Common myeloid progenitor, CD34-positive (primary cell): Measurements from ENCODE around the gene CDH1.

Experiments used
- CTCF ChIA-PET: fragments of 350-600 bp; sonication (Branson Sonifier 250); formaldehyde crosslinking; loops from one replicate; lab custom pipeline; 2021; ENCODE audit warnings: antibody characterized with exemption; lab: Charles Lee
- POLR2A ChIA-PET: fragments of 350-600 bp; sonication (Branson Sonifier 250); formaldehyde crosslinking; loops from one replicate; lab custom pipeline; 2021; ENCODE audit warnings: antibody characterized with exemption; lab: Charles Lee
- DNase-seq, 3 donors: peaks; one replicate each; pipeline versions ENCODE4 v3.0.0 to v3.0.0-alpha.2; 2013
- H3K27ac ChIP-seq, 2 experiments: 1 replicate in 1 of 2; 2 replicates in 1 of 2; pipeline ENCODE4 v1.7.0; 2013; ENCODE audit warnings: inconsistent platforms in 2 of 2, low read length in 2 of 2, mild to moderate bottlenecking in 2 of 2, low read depth in 1 of 2, moderate library complexity in 1 of 2; ENCODE audit not compliant: severe bottlenecking in 2 of 2, insufficient read depth in 1 of 2, poor library complexity in 1 of 2
- H3K27me3 ChIP-seq, 5 experiments: replicated peaks in 2 of 5; 1 replicate in 3 of 5; 2 replicates in 2 of 5; pipeline versions ENCODE4 v1.6.1 to v1.7.0; 2013; ENCODE audit warnings: low read length in 4 of 5, mild to moderate bottlenecking in 2 of 5, moderate library complexity in 2 of 5, inconsistent platforms in 1 of 5; ENCODE audit not compliant: insufficient read depth in 5 of 5, control insufficient read depth in 4 of 5
- H3K36me3 ChIP-seq, 4 experiments: 1 replicate in 2 of 4; 2 replicates in 2 of 4; pipeline versions ENCODE4 v1.6.1 to v1.7.0; 2013; ENCODE audit warnings: low read length in 3 of 4, control low read depth in 1 of 4, mild to moderate bottlenecking in 1 of 4; ENCODE audit not compliant: control insufficient read depth in 4 of 4, insufficient read depth in 4 of 4
- H3K4me1 ChIP-seq, 4 experiments: 1 replicate in 3 of 4; 2 replicates in 1 of 4; pipeline versions ENCODE4 v1.6.1 to v1.7.1; 2013; ENCODE audit warnings: low read length in 3 of 4, mild to moderate bottlenecking in 3 of 4, control low read depth in 1 of 4, inconsistent platforms in 1 of 4, moderate library complexity in 1 of 4; ENCODE audit not compliant: control insufficient read depth in 4 of 4, insufficient read depth in 4 of 4; ENCODE audit errors: control extremely low read depth in 1 of 4
- H3K4me3 ChIP-seq, 7 experiments: 1 replicate in 4 of 7; 2 replicates in 3 of 7; pipeline versions ENCODE4 v1.5.1 to v1.7.0; 2013; ENCODE audit warnings: mild to moderate bottlenecking in 7 of 7, low read length in 6 of 7, moderate library complexity in 6 of 7, inconsistent platforms in 2 of 7, low read depth in 2 of 7, control low read depth in 1 of 7; ENCODE audit not compliant: insufficient read depth in 4 of 7, control insufficient read depth in 1 of 7; ENCODE audit errors: extremely low read depth in 1 of 7
- H3K9me3 ChIP-seq, 5 experiments: 1 replicate in 4 of 5; 2 replicates in 1 of 5; pipeline versions ENCODE4 v1.6.1 to v1.7.1; 2013; ENCODE audit warnings: low read length in 4 of 5, mild to moderate bottlenecking in 2 of 5, inconsistent platforms in 1 of 5, low read depth in 1 of 5, moderate library complexity in 1 of 5; ENCODE audit not compliant: control insufficient read depth in 4 of 5, insufficient read depth in 2 of 5; ENCODE audit errors: control extremely low read depth in 1 of 5
- WGBS: methylation state at CpG from one replicate; pipeline ENCODE4 v1.1.5; 2013; ENCODE audit not compliant: insufficient coverage; 5-methylcytosine and 5-hydroxymethylcytosine counted together

The CDH1 gene

GRCh38 chr16:68793401-68793857, 56.3 kb downstream of the CDH1 start:
- no peaks in the 10 kb centered on the region for H3K27me3 ChIP-seq
- H3K36me3 ChIP-seq = no peaks in the 10 kb centered on the region
- peak in 1 of 3 donors; percentile 26 for DNase-seq
- H3K9me3 ChIP-seq = no peaks in the 10 kb centered on the region
- H3K4me3 ChIP-seq = no peak overlapping the region
- H3K4me1 ChIP-seq = peaks cover 0 to 16% (median 7%) of the 10 kb centered on the region in 4 experiments
- H3K27ac ChIP-seq = no peak overlapping the region
- WGBS = 96% methylated on average over 8 of the region's 8 CpGs
- ChIA-PET CTCF (interaction anchor here (1.9 kb wide), 1 partner anchor 43 kb away, joined by 4 read pairs; no protein-coding TSS in a partner anchor), POLR2A (no interaction called here)

GRCh38 chr16:68798398-68798797, 61.3 kb downstream of the CDH1 start:
- Histone ChIP-seq H3K36me3 (no peaks in the 10 kb centered on the region), H3K27ac (no peak overlapping the region), H3K4me1 (peaks cover 0 to under 1% (median 0%) of the 10 kb centered on the region in 4 experiments), H3K4me3 (no peak overlapping the region), H3K27me3 (peaks cover 0 to 2% (median 0%) of the 10 kb centered on the region in 5 experiments), H3K9me3 (no peaks in the 10 kb centered on the region)
- no peak for DNase-seq
- 86% methylated on average over 2 of the region's 2 CpGs for WGBS
- POLR2A ChIA-PET = no interaction called here
- CTCF ChIA-PET = interaction anchor here (0.6 to 2.1 kb wide), 7 partner anchors 16 to 271 kb away, joined by 3 to 8 read pairs (median 3); no protein-coding TSS in a partner anchor

- WGBS = 14% methylated on average over 4 of the region's 5 CpGs
- Histone ChIP-seq H3K4me1 (no peaks in the 10 kb centered on the region), H3K27me3 (peaks cover 0 to 2% (median 0%) of the 10 kb centered on the region in 5 experiments), H3K36me3 (no peaks in the 10 kb centered on the region), H3K4me3 (no peak overlapping the region), H3K9me3 (no peaks in the 10 kb centered on the region), H3K27ac (no peak overlapping the region)
- ChIA-PET POLR2A (interaction anchor here (0.7 kb wide), 1 partner anchor 94 kb away, joined by 4 read pairs; no protein-coding TSS in a partner anchor), CTCF (interaction anchor here (0.7 to 3.1 kb wide), 17 partner anchors 12 to 324 kb away, joined by 3 to 9 read pairs (median 4); no protein-coding TSS in a partner anchor)
- peak; percentile 60 to 87 (median 86) for DNase-seq
Observed at GRCh38 chr16:68800257-68800875, 63.3 kb downstream of the CDH1 start.

GRCh38 chr16:68802190-68802589, 65.1 kb downstream of the CDH1 start:
- POLR2A ChIA-PET = no interaction called here
- Histone ChIP-seq H3K4me3 (no peak overlapping the region), H3K27me3 (peaks cover 0 to 6% (median 0%) of the 10 kb centered on the region in 5 experiments), H3K36me3 (no peaks in the 10 kb centered on the region), H3K9me3 (no peaks in the 10 kb centered on the region), H3K27ac (no peak overlapping the region), H3K4me1 (no peaks in the 10 kb centered on the region)
- CTCF ChIA-PET = interaction anchor here (1.0 to 3.1 kb wide), 7 partner anchors 14 to 211 kb away, joined by 3 to 14 read pairs (median 6); no protein-coding TSS in a partner anchor
- DNase-seq = no peak
- WGBS = 96% methylated on average over 5 of the region's 7 CpGs

- no peaks in the 10 kb centered on the region for H3K36me3 ChIP-seq
- POLR2A ChIA-PET = no interaction called here
- no peak overlapping the region for H3K27ac ChIP-seq
- 83% methylated on average over 1 of the region's 2 CpGs for WGBS
- CTCF ChIA-PET = interaction anchor here (2.1 kb wide), 1 partner anchor 216 kb away, joined by 5 read pairs; no protein-coding TSS in a partner anchor
- no peaks in the 10 kb centered on the region for H3K9me3 ChIP-seq
- no peaks in the 10 kb centered on the region for H3K4me1 ChIP-seq
- no peak overlapping the region for H3K4me3 ChIP-seq
- DNase-seq = no peak
- H3K27me3 ChIP-seq = peaks cover 0 to 4% (median 0%) of the 10 kb centered on the region in 5 experiments
Observed at GRCh38 chr16:68806422-68806821, 69.3 kb downstream of the CDH1 start.

- no peak overlapping the region for H3K4me3 ChIP-seq
- WGBS = 90% methylated on average over 1 of the region's 1 CpG
- no peaks in the 10 kb centered on the region for H3K4me1 ChIP-seq
- H3K27ac ChIP-seq = no peak overlapping the region
- H3K36me3 ChIP-seq = no peaks in the 10 kb centered on the region
- POLR2A ChIA-PET = no interaction called here
- no peak for DNase-seq
- no peaks in the 10 kb centered on the region for H3K9me3 ChIP-seq
- CTCF ChIA-PET = interaction anchor here (2.1 kb wide), 1 partner anchor 217 kb away, joined by 5 read pairs; no protein-coding TSS in a partner anchor
- H3K27me3 ChIP-seq = peaks cover 0 to 4% (median 0%) of the 10 kb centered on the region in 5 experiments
Observed at GRCh38 chr16:68806981-68807380, 69.9 kb downstream of the CDH1 start.

GRCh38 chr16:68814516-68814915, 77.4 kb downstream of the CDH1 start:
- 100% methylated on average over 2 of the region's 3 CpGs for WGBS
- CTCF ChIA-PET = no interaction called here
- POLR2A ChIA-PET = no interaction called here

More at GRCh38 chr16:68814516-68814915, 77.4 kb downstream of the CDH1 start:
- H3K27me3 ChIP-seq = no peaks in the 10 kb centered on the region
- H3K4me1 ChIP-seq = no peaks in the 10 kb centered on the region
- no peaks in the 10 kb centered on the region for H3K36me3 ChIP-seq
- no peak overlapping the region for H3K4me3 ChIP-seq
- H3K27ac ChIP-seq = no peak overlapping the region
- H3K9me3 ChIP-seq = no peaks in the 10 kb centered on the region
- DNase-seq = no peak
